HepG2 (cell line): ENCODE data around the gene DHRS12. TPM values are rescaled to one million over a fixed set of nuclear protein-coding genes. Genes with fewer than 3 reads are reported as not detected.

ENCODE experiments used
- ATAC-seq: fragments of 200-7000 bp; cut with Tn5 transposase; 3 replicates; pipeline ENCODE4 v1.9.1; 2020; ENCODE audit warnings: mild to moderate bottlenecking, moderate library complexity
- BruUV-seq: library from RNA; stranded (reverse); fragments of 400-500 nt; replicated peaks from 2 replicates; lab custom pipeline; 2021; lab: Mats Ljungman, UMichigan
- CTCF ChIA-PET: fragments of 300-600 bp; formaldehyde crosslinking; extraction: SDS; loops from one replicate; lab custom pipeline; 2021; ENCODE audit warnings: low total read pairs, inconsistent platforms, low intra/inter-chr PET ratio; lab: Yijun Ruan, JAX
- POLR2A ChIA-PET: fragments of 350-600 bp; sonication (Branson Sonifier 250); formaldehyde crosslinking; loops from one replicate; lab custom pipeline; 2020; ENCODE audit warnings: antibody characterized with exemption, inconsistent platforms; lab: Yijun Ruan, JAX
- DNase-seq: peaks from one replicate; pipeline ENCODE4 v3.0.0-alpha.2; 2015; ENCODE audit warnings: low spot score
- FAIRE-seq: peaks from 3 replicates; lab custom pipeline; 2011; peaks lifted over from hg19 to GRCh38; lab: Jason Lieb, UNC
- H2AFZ ChIP-seq: one replicate; pipeline ENCODE4 v1.6.1; 2011; ENCODE audit warnings: low read length, inconsistent platforms
- H3K27ac ChIP-seq: fragments of 300-600 bp; 3 replicates; pipeline ENCODE4 v1.8.0; 2011; ENCODE audit warnings: mixed run types, mild to moderate bottlenecking, mixed read lengths, low read length, inconsistent platforms; ENCODE audit not compliant: insufficient read depth; ENCODE audit errors: extremely low read length
- H3K27me3 ChIP-seq, 2 experiments: fragments of 200-600 bp in 1 of 2; 2 replicates in 1 of 2; 3 replicates in 1 of 2; pipeline versions ENCODE4 v1.6.0 to v1.8.0; 2011; ENCODE audit warnings: low read length in 2 of 2, mild to moderate bottlenecking in 2 of 2, moderate library complexity in 2 of 2, inconsistent platforms in 1 of 2; ENCODE audit not compliant: insufficient read depth in 2 of 2, control insufficient read depth in 1 of 2
- H3K36me3 ChIP-seq, 2 experiments: fragments of 200-600 bp in 1 of 2; replicated peaks in 1 of 2; 2 replicates in 1 of 2; 3 replicates in 1 of 2; pipeline versions ENCODE4 v1.5.1 to v1.8.0; 2011; ENCODE audit warnings: low read length in 2 of 2, inconsistent platforms in 1 of 2; ENCODE audit not compliant: insufficient read depth in 2 of 2, control insufficient read depth in 1 of 2
- H3K4me1 ChIP-seq: 2 replicates; pipeline ENCODE4 v1.5.1; 2012; ENCODE audit warnings: low read length, inconsistent platforms; ENCODE audit not compliant: insufficient read depth
- H3K4me2 ChIP-seq: 2 replicates; pipeline ENCODE4 v1.6.0; 2011; ENCODE audit warnings: low read depth, low read length, inconsistent platforms
- H3K4me3 ChIP-seq, 3 experiments: fragments of 200-600 bp in 1 of 3; sonication (generic), shearing (Covaris generic) in 1 of 3; replicated peaks in 1 of 3; 2 replicates each; pipeline ENCODE4 v1.5.1; 2011 to 2016; ENCODE audit warnings: low read length in 3 of 3, inconsistent platforms in 2 of 3, low read depth in 2 of 3, mild to moderate bottlenecking in 2 of 3, control low read depth in 1 of 3, mixed read lengths in 1 of 3; ENCODE audit not compliant: insufficient read depth in 1 of 3
- H3K79me2 ChIP-seq: one replicate; pipeline ENCODE4 v1.6.1; 2011; ENCODE audit warnings: low read length, inconsistent platforms; ENCODE audit not compliant: insufficient read depth
- H3K9ac ChIP-seq: 2 replicates; pipeline ENCODE4 v1.6.0; 2011; ENCODE audit warnings: mild to moderate bottlenecking, low read depth, low read length, inconsistent platforms; ENCODE audit not compliant: insufficient read depth
- H3K9me3 ChIP-seq: 2 replicates; pipeline ENCODE4 v1.5.1; 2012; ENCODE audit warnings: mild to moderate bottlenecking, low read length
- H4K20me1 ChIP-seq: 2 replicates; pipeline ENCODE4 v1.6.0; 2011; ENCODE audit warnings: inconsistent platforms, mild to moderate bottlenecking, low read length, moderate library complexity; ENCODE audit not compliant: insufficient read depth
- KDM2A ChIP-seq: sonication (generic); formaldehyde crosslinking; IDR thresholded peaks from 2 replicates; pipeline ENCODE4 v1.4.0; 2020; ENCODE audit warnings: low read depth, missing genetic modification reagents, borderline replicate concordance
- POLR2G ChIP-seq: fragments of 200-400 bp; formaldehyde crosslinking; IDR thresholded peaks from 2 replicates; pipeline ENCODE4 v1.6.1; 2018; ENCODE audit warnings: mild to moderate bottlenecking, low read depth, low read length, moderate library complexity
- RBM22 ChIP-seq: fragments of 200-400 bp; formaldehyde crosslinking; optimal IDR thresholded peaks from 2 replicates; pipeline ENCODE3; 2017; ENCODE audit warnings: mild to moderate bottlenecking, low read length, moderate library complexity
- ZNF556 ChIP-seq: sonication (generic); formaldehyde crosslinking; IDR thresholded peaks from 2 replicates; pipeline ENCODE4 v1.4.0; 2020; ENCODE audit warnings: mild to moderate bottlenecking, missing genetic modification reagents, borderline replicate concordance
- ZNF687 ChIP-seq: sonication (generic); formaldehyde crosslinking; IDR thresholded peaks from 2 replicates; pipeline ENCODE4 v1.5.1; 2020; ENCODE audit warnings: mild to moderate bottlenecking, missing genetic modification reagents, moderate library complexity
- WGBS: methylation state at CpG from one replicate; pipeline ENCODE4 v1.1.6; 2017; ENCODE audit warnings: low lambda C conversion rate; 5-methylcytosine and 5-hydroxymethylcytosine counted together
- in situ Hi-C: cut with HindIII; loops from 2 replicates; pipeline ENCODE4 v1.10.0; 2017; ENCODE audit warnings: low pct_unique_long_range_greater_than_20kb; ENCODE audit not compliant: extremely low pct_ligation_motif_present
- intact Hi-C: fragments of 100-400 bp; cut with micrococcal nuclease; formaldehyde crosslinking; loops from one replicate; pipeline ENCODE4 v1.10.0; 2022; ENCODE audit not compliant: unreplicated experiment
- polyA plus RNA-seq, 8 experiments: library from polyadenylated mRNA; depleted of rRNA in 3 of 8; stranded (reverse) in 7 of 8; unstranded in 1 of 8; fragments of >200 nt; fragmentation: Illumina TruSeq in 4 of 8; extraction: Trizol in 4 of 8; gene quantifications; 2 replicates each; pipeline versions ENCODE4 v1.2.1 to v1.2.3, GENCODE V29; 2011 to 2016; ENCODE audit warnings: low read depth in 4 of 8, missing spikeins in 1 of 8, mixed read lengths in 1 of 8; ENCODE audit not compliant: insufficient read depth in 1 of 8
- total RNA-seq, 5 experiments: library from RNA; depleted of rRNA; stranded (reverse); fragments of >200 nt; fragmentation: Illumina TruSeq; extraction: Trizol; gene quantifications; 2 replicates each; pipeline ENCODE4 v1.2.3, GENCODE V29; 2016; ENCODE audit warnings: low read depth in 1 of 5
- TF ChIP-seq, protein P1 (sequence below): sonication (generic); formaldehyde crosslinking; IDR thresholded peaks from 2 replicates; pipeline ENCODE4 v1.5.0; 2020; ENCODE audit warnings: mild to moderate bottlenecking, missing genetic modification reagents
- TF ChIP-seq, protein P2 (sequence below): sonication (generic); formaldehyde crosslinking; IDR thresholded peaks from 2 replicates; pipeline ENCODE4 v1.8.0; 2023; ENCODE audit warnings: mild to moderate bottlenecking, missing genetic modification reagents

The DHRS12 gene
- total and polyA plus RNA-seq, 2 of the 13 experiments (the other 11 are each of a cell fraction or from before 2014, with no cell fraction given), result 7.2 to 8.4 TPM

- in situ Hi-C loops (no loop called here), intact Hi-C loops (no loop called here)
- H3K27me3 ChIP-seq, result no peaks in the 10 kb centered on the region
- no peak for FAIRE-seq
- H3K27ac ChIP-seq, result no peak overlapping the region
- ATAC-seq, result peak; percentile 13
- no peaks in the 10 kb centered on the region for H3K79me2 ChIP-seq
- H3K4me2 ChIP-seq, result no peak overlapping the region
- ChIA-PET CTCF (no interaction called here), POLR2A (interaction anchor here (1.0 kb wide), 1 partner anchor 317 kb away, joined by 3 read pairs; the partner anchor contains the start of gene INTS6)
- H3K9me3 ChIP-seq, result no peaks in the 10 kb centered on the region
- no peak for DNase-seq
- H3K4me1 ChIP-seq, result peaks cover 29% of the 10 kb centered on the region
- H2AFZ ChIP-seq, result no peak overlapping the region
- H3K36me3 ChIP-seq, result peaks cover 3 to 14% of the 10 kb centered on the region in 2 experiments; a peak in 3 of 5 replicates
- no peaks in the 10 kb centered on the region for H4K20me1 ChIP-seq
- TF ChIP-seq POLR2G, result peak; percentile 24; the same call in 1 of the 2 replicates
- TF ChIP-seq ZNF556, result no peak
- peak; percentile 30; the same call in 1 of the 2 replicates for TF ChIP-seq ZNF687 (CRISPR knock-in tag)
- TF ChIP-seq, protein P1, sequence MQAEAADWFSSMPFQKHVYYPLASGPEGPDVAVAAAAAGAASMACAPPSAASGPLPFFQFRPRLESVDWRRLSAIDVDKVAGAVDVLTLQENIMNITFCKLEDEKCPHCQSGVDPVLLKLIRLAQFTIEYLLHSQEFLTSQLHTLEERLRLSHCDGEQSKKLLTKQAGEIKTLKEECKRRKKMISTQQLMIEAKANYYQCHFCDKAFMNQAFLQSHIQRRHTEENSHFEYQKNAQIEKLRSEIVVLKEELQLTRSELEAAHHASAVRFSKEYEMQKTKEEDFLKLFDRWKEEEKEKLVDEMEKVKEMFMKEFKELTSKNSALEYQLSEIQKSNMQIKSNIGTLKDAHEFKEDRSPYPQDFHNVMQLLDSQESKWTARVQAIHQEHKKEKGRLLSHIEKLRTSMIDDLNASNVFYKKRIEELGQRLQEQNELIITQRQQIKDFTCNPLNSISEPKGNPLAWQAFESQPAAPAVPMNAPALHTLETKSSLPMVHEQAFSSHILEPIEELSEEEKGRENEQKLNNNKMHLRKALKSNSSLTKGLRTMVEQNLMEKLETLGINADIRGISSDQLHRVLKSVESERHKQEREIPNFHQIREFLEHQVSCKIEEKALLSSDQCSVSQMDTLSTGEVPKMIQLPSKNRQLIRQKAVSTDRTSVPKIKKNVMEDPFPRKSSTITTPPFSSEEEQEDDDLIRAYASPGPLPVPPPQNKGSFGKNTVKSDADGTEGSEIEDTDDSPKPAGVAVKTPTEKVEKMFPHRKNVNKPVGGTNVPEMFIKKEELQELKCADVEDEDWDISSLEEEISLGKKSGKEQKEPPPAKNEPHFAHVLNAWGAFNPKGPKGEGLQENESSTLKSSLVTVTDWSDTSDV, result no peak
- 0 out of 2 replicates have a peak, but pooled peaks have one; percentile 5 for TF ChIP-seq KDM2A (CRISPR knock-in tag)
- peak; percentile 59 for TF ChIP-seq RBM22
- TF ChIP-seq, protein P2, sequence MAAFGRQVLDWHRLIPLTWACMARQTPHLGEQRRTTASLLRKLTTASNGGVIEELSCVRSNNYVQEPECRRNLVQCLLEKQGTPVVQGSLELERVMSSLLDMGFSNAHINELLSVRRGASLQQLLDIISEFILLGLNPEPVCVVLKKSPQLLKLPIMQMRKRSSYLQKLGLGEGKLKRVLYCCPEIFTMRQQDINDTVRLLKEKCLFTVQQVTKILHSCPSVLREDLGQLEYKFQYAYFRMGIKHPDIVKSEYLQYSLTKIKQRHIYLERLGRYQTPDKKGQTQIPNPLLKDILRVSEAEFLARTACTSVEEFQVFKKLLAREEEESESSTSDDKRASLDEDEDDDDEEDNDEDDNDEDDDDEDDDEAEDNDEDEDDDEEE (CRISPR knock-in tag), result no peak
- BruUV-seq, result no TSS peak
- no peak overlapping the region for H3K4me3 ChIP-seq
- 84% methylated on average over 10 of the region's 11 CpGs for WGBS
- H3K9ac ChIP-seq, result no peak overlapping the region
Observed at GRCh38 chr13:51769455-51770127, 34.4 kb downstream of the DHRS12 start.
